Colonic mucosa (tissue), 4 donors: Measurements from ENCODE around the gene HAVCR1. TPM values are rescaled to one million over a fixed set of nuclear protein-coding genes. Genes with fewer than 3 reads are reported as not detected.

Experiments
- DNase-seq: peaks from one replicate; pipeline ENCODE4 v3.0.0-alpha.2; 2020
- H3K27ac ChIP-seq: fragments of 200-600 bp; one replicate; pipeline ENCODE4 v1.8.0; 2021
- H3K27me3 ChIP-seq: fragments of 200-600 bp; one replicate; pipeline ENCODE4 v1.8.0; 2021
- H3K36me3 ChIP-seq: fragments of 200-600 bp; one replicate; pipeline ENCODE4 v1.8.0; 2021
- H3K4me1 ChIP-seq: fragments of 200-600 bp; one replicate; pipeline ENCODE4 v1.8.0; 2021; ENCODE audit warnings: mild to moderate bottlenecking
- H3K4me3 ChIP-seq: fragments of 200-600 bp; one replicate; pipeline ENCODE4 v1.8.0; 2021
- H3K9ac ChIP-seq, 2 donors: one replicate each; pipeline ENCODE4 v1.7.0; 2013; ENCODE audit warnings: control low read depth in 2 of 2, low read depth in 2 of 2, low read length in 2 of 2
- H3K9me3 ChIP-seq: fragments of 200-600 bp; one replicate; pipeline ENCODE4 v1.8.0; 2021
- intact Hi-C: fragments of 100-400 bp; cut with DNase I; formaldehyde crosslinking; loops from one replicate; pipeline ENCODE4 v1.14.1; 2022
- total RNA-seq, 2 donors: library from RNA; stranded (reverse); fragmentation: NEBNext Ultra II Directional in 1 of 2; extraction: Animal tissue kit (Norgen Biotek cat#: 25700) in 1 of 2; gene quantifications; one replicate each; pipeline ENCODE4 v1.2.1, GENCODE V29; 2021
- TF ChIP-seq, protein P1 (sequence below): fragments of 200-600 bp; IDR thresholded peaks from one replicate; pipeline ENCODE4 v1.8.0; 2022; ENCODE audit warnings: antibody characterized with exemption, mild to moderate bottlenecking
- donor health status: healthy.
- donor health status: DM: no; HTN: no; CAD: no.
- donor health status: DM: no; HTN: no; CAD: no.

Gene HAVCR1
- total RNA-seq = 10 to 100 TPM in 1 of 2 donors, 1 to 10 TPM in 1; 7.1 to 27.7 TPM

DNA sequence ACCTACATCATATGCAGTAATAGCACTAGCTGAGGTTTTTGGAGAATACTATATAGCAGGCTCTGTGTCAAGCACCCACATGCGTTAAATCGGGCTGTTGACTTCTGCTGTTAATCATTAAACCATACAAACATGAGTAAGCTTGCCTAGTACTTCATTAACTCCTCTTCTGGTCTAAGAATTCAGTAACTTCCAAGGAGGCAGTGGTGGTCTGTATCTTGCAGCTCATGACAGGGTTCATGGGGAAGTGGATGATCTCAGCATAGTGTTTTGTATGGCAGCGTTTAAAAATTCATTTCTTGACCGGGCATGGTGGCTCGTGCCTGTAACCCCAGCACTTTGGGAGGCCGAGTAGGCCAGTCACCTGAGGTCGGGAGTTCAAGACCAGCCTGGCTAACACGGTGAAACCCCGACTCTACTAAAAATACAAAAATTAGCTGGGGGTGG is at the start of gene HAVCR1:
Gene HAVCR1, minus strand, starts transcription at position 24 of the 447 bp plus-strand sequence. CDS start 1,173 bp downstream, outside the sequence.
- Histone ChIP-seq H3K4me3 (no peak within 1 kb of the TSS), H3K9ac (peak within 1 kb of the TSS in 1 of 2 donors; percentile 75), H3K4me1 (peaks cover 6% of the 10 kb centered on the region), H3K9me3 (no peaks in the 10 kb centered on the region), H3K27ac (peak within 1 kb of the TSS; percentile 54), H3K36me3 (no peaks in the 10 kb centered on the region), H3K27me3 (no peaks in the 10 kb centered on the region)
- DNase-seq = no peak
- intact Hi-C loops = no loop called here
- TF ChIP-seq, protein P1, sequence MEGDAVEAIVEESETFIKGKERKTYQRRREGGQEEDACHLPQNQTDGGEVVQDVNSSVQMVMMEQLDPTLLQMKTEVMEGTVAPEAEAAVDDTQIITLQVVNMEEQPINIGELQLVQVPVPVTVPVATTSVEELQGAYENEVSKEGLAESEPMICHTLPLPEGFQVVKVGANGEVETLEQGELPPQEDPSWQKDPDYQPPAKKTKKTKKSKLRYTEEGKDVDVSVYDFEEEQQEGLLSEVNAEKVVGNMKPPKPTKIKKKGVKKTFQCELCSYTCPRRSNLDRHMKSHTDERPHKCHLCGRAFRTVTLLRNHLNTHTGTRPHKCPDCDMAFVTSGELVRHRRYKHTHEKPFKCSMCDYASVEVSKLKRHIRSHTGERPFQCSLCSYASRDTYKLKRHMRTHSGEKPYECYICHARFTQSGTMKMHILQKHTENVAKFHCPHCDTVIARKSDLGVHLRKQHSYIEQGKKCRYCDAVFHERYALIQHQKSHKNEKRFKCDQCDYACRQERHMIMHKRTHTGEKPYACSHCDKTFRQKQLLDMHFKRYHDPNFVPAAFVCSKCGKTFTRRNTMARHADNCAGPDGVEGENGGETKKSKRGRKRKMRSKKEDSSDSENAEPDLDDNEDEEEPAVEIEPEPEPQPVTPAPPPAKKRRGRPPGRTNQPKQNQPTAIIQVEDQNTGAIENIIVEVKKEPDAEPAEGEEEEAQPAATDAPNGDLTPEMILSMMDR = no peak

DNA sequence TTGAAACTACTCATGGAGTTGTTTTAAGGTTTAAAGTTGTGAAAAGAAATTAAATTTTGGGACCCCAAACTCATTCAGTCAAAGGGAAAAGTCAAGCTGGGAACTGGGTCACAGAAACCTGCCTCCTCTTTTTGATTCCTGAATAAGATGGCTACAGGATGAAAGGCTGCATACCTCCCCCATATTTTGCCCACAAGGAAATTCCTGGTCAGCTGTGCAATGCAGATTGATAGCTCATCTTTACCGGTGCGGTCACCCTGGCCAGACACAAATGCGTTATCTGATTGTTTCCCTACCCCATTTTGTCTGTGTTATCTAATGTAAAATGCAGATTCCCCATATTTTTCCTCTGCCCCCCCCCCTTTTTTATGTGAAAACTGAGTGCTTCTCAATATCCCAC is 48.6 kb upstream of the HAVCR1 start:
- no peaks in the 10 kb centered on the region for H3K27me3 ChIP-seq
- no peak overlapping the region for H3K4me3 ChIP-seq
- no peaks in the 10 kb centered on the region for H3K4me1 ChIP-seq
- H3K36me3 ChIP-seq = no peaks in the 10 kb centered on the region
- H3K9me3 ChIP-seq = no peaks in the 10 kb centered on the region
- H3K27ac ChIP-seq = no peak overlapping the region
- no peak overlapping the region for H3K9ac ChIP-seq
- intact Hi-C loops = no loop called here
- DNase-seq = no peak
- TF ChIP-seq, protein P1 = no peak

DNA sequence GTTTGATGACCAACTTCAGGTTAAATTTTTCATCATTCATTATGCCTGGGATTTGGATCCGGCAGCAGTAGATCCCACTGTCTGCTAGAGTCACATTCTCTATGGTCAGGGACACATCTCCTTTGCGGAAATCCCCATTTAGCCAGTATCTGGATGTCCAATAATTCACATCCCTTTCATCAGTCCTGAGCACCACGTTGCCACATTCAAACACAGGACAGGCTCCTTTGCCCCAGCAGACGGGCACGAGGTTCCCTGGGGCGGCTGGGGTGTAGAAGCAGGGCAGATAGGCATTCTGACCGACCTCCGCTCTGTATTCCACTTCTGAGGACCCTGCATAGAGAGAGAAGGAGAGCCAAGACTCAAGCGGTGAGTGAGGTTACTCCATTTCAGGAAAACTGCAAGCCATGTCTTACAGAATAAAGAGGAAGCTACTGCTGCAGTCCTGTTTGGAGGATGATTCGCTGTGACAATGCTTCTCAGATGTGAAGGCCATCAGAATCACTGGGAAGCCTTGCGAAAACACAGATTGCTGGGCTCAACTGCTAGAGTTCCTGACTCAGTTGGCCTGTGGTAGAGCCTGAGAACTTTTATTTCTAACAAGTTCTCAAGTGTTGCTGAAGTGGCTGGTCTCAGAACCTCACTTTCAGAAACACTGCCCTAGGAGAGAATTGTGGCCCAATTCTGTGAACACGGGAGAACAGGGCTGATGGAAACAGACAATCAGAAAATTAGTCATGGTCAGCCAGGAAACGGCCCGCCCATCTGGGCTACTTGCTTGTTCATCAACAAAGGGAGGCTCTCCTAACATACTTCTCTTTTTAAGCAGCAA is 47.9 kb upstream of the HAVCR1 start:
- Histone ChIP-seq H3K9me3 (no peaks in the 10 kb centered on the region), H3K36me3 (no peaks in the 10 kb centered on the region), H3K4me1 (no peaks in the 10 kb centered on the region), H3K27ac (peak overlapping the region; percentile 22), H3K27me3 (no peaks in the 10 kb centered on the region), H3K4me3 (no peak overlapping the region), H3K9ac (peak overlapping the region in 1 of 2 donors; percentile 24)
- intact Hi-C loops = no loop called here
- TF ChIP-seq, protein P1 = no peak
- DNase-seq = no peak

DNA sequence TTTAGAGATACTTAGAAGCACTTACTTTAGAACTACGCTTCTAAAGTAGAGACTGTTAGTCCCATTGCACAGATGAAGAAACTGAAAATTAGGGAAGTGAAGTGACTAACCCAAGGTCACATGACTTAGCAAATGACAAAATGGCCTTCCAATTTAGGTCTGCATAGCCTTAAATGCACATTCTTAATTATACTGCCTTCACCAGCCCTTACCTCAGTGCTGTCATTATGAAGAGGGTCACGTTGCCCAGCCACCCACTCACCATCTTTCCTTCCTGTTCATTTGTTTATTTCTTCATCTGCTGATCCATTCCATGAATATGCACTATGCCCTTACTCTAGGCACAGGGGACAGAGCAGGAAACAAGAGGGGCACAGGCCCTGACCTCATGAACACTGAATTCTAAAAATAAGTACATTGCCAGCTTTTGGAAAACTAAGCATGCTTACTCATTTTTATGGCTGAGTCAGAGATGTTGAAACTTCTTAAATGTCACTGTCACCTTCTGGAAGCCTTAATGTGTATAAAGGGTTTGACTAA is 41.3 kb upstream of the HAVCR1 start:
- Histone ChIP-seq H3K9me3 (no peaks in the 10 kb centered on the region), H3K27me3 (no peaks in the 10 kb centered on the region), H3K4me1 (no peaks in the 10 kb centered on the region), H3K27ac (no peak overlapping the region), H3K36me3 (no peaks in the 10 kb centered on the region), H3K4me3 (no peak overlapping the region), H3K9ac (no peak overlapping the region)
- TF ChIP-seq, protein P1 = no peak
- intact Hi-C loops = no loop called here
- no peak for DNase-seq

DNA sequence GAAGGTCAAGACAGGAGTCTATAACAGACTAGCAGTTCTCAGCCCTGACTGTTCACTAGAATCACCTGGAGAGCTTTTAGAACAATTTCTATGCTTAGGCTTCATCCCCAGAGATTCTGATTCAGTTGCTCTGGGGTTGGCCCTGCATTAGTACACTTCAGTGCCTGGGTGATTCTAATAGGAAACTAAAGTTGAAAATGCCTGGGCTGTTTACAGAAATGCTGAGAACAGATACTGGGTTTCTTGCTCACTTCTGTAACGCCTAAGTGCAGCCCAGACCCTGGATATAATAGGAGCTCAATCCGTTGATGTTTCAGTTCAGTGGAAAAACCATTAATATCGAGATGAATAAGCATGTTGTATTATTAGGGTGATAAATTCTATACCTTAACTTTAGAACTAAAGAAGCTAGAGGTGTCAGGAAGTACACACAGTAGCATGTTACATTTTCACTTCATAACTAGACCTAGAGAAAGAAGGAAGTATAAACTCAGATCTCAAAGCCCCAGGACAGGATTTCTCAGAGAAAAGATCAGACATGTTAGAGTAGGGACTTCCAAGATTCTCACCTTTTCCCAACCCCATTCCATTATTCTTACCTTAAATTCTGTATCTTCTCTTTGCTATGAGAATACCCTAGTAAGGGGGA is 29.6 kb upstream of the HAVCR1 start:
- Histone ChIP-seq H3K9ac (no peak overlapping the region), H3K4me1 (no peaks in the 10 kb centered on the region), H3K27ac (no peak overlapping the region), H3K27me3 (no peaks in the 10 kb centered on the region), H3K36me3 (no peaks in the 10 kb centered on the region), H3K9me3 (no peaks in the 10 kb centered on the region), H3K4me3 (no peak overlapping the region)
- intact Hi-C loops = no loop called here
- no peak for DNase-seq
- TF ChIP-seq, protein P1 = no peak
